NT2/D1 (cell line): ENCODE measurements around the gene SMIM13.

Source experiments
- SUZ12 ChIP-seq: IDR thresholded peaks from 2 replicates; pipeline ENCODE4 v1.6.1; 2011; ENCODE audit not compliant: insufficient read length, insufficient read depth; ENCODE audit errors: extremely low read depth
- YY1 ChIP-seq: IDR thresholded peaks from 2 replicates; pipeline ENCODE4 v1.6.1; 2011; ENCODE audit not compliant: insufficient read length, insufficient read depth

GRCh38 chr6:11177271-11177670 lies 83.6 kb downstream of the SMIM13 start:
- TF ChIP-seq SUZ12 (no peak), YY1 (no peak)
